ENCODE measurements around the gene MAP3K19.
"Not testable (repeated sequence)": the region's sequence is repeated elsewhere in the genome, so short reads cannot be mapped to it uniquely, and the experiment has no call there.

Gene MAP3K19

DNA sequence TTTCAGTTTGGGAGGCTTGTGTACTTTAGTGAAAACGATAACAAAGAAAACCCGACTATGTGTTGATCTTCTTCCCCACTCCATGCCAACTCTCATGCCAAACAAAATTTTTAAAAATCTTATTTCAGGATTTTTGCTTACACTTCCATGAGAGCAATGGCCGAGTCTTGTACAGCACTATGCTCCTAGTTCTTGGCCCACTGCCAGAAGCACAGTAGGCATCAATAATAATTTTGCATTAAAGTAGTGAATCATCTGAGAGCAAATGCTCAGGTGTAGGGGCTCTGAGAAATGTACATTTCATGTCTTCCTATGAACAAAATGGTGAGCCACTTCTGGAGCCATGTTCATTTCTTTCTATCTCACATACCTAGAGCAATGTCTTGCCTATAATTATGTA is 62.2 kb downstream of the MAP3K19 start:
- no peak for DNase-seq (ENCODE audit: low read depth in 2 of 2)

DNA sequence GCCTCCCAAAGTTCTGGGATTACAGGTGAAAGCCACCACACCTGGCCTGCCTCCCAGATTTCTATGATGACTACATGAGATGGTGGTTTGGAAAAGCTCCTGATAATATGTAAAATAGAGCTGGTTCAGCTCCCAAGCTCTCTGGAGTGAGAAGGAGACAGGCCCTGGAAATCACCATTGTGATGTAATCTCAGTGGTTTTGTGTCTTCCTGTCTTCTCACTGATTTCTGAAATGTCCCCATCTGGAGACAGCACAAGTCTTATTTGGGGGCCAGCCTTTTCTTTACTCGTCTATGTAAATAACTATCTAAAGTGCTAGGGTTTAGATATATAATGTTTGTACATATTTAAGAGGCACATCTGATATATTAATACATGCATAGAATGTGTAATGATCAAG is 64.6 kb downstream of the MAP3K19 start:
- no peak for DNase-seq (ENCODE audit: low read depth in 2 of 2)

DNA sequence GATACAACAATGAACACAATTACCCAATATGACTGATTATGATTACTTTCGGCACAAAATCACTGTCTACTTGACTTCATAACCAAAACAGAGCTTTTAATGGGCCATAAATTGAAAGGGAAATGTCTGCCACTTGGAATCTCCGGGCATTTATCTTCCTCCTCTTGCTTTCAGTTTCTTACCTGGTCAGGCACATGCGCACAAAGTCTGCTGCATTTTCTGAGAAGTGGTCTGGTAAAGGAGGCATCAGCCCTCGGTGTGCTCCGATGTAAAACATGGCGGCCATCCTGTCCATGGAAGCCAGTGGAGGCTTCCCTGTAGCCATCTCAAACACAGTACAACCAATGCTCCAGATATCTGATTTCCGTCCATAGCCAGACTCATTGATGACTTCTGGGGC is 66.6 kb downstream of the MAP3K19 start:
- DNase-seq (ENCODE audit: low read depth in 2 of 2), result no peak

DNA sequence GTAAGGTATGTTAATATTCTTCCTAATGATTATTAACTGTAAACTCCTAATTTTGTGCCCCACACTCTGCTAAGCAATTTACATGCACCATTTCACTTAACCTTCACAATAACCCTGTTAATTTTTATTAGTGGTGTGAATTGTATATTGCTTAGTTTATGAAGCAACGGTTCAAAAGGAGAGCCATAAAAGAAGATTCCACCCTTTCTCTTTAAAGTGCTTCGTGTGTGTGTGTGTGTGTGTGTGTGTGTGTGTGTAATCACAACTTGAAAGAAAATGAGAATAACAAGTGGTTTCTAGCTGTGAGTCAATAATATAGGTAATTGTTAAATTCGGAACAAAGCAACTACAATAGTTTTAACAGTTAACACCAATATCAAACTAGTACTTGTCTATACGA is 68.0 kb downstream of the MAP3K19 start:
- DNase-seq (ENCODE audit: low read depth in 2 of 2), result no peak

- not testable (repeated sequence) for DNase-seq (ENCODE audit: low read depth in 2 of 2)
Observed at GRCh38 chr2:134977104-134977503, 70.1 kb downstream of the MAP3K19 start.

GRCh38 chr2:134976074-134976702 is 71.1 kb downstream of the MAP3K19 start:
- no peak for DNase-seq (ENCODE audit: low read depth in 2 of 2)

- no peak for DNase-seq (ENCODE audit: low read depth in 2 of 2)
Observed at GRCh38 chr2:134975281-134976009, 71.8 kb downstream of the MAP3K19 start.

DNA sequence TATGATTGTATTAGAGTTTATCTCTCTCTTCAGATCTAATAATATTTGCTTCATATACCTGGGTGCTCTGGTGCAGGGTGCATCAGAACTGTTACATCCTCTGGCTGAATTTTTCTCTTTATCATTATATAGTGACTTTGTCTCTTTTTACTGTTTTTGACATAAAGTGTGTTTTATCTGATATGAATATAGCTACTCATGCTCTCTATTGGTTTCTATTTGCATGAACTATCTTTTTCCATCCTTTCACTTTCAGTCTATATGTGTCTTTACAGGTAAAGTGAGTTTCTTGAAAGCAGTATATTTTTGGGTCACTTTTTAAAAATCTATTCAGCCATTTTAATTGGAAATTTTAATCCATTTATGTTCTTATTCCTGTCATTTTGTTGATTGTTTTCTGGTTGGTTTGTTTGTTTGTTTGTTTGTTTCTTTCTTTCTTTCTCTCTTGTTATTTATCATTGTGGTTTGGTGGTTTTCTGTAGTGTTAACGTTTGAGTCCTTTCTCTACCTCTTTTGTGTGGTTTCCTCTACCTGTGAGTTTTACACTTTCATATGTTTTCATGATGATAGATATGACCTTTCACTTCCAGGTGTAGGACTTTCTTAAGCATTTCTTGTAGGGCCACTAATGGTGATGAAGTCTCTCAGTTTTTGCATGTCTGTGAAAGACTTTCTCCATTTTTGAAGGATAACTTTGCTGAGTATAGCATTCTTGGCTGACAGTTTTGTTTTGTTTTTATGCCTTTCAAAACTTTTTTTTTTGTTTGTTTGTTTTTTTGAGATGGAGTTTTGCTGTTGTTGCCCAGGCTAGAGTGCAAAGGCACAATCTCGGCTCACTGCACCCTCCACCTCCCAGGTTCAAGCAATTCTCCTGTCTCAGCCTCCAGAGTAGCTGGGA is 73.8 kb downstream of the MAP3K19 start:
- no peak for DNase-seq (ENCODE audit: low read depth in 2 of 2)

- not testable (repeated sequence) for DNase-seq (ENCODE audit: low read depth in 2 of 2)
Observed at GRCh38 chr2:134967166-134967565, 80.1 kb downstream of the MAP3K19 start.

DNA sequence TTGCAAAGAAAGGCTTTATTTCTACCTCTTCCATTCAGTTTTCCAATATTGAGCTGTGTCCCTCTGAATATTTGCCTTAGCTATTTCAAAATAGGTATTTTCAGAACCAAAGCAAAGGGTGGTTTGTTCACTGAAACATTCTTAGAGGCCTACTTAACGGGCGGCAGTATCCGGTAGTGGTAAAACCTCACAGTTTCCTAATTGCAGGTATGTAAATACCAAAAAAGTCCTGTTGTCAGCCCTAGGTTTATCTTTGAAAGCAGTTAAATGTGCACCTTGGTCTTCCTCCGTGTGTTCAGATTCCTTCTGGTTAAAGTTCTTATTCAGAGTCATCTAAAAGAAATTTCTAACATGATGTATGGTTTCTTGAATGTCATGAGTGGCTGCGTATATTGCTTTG is 89.8 kb downstream of the MAP3K19 start:
- DNase-seq (ENCODE audit: low read depth in 2 of 2), result no peak

DNA sequence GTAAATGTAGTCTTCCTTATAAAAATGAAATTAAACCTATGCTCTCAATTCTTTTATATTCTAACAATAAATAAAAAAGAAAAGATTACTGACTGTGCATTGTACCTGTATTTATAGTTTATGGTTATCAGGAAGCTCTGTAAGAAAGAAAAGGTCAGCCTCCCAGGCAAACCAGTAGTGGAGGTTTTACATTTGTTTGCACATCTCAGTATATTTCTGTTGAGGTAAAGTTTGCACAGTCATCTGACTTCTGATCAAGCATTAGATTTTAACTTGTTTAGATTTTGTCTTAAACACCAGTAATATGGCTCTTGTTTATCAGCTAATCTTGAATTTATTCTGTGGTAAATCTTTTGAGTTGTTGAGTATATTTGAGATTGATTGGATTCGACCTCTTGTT is 91.5 kb downstream of the MAP3K19 start:
- DNase-seq (ENCODE audit: low read depth in 2 of 2), result no peak

GRCh38 chr2:134954065-134954464 is 93.2 kb downstream of the MAP3K19 start:
- no peak for DNase-seq (ENCODE audit: low read depth in 2 of 2)

- no peak for DNase-seq (ENCODE audit: low read depth in 2 of 2)
Observed at GRCh38 chr2:134952608-134953007, 94.6 kb downstream of the MAP3K19 start.

GRCh38 chr2:134950886-134951285 is 96.4 kb downstream of the MAP3K19 start:
- DNase-seq (ENCODE audit: low read depth in 2 of 2), result no peak

DNA sequence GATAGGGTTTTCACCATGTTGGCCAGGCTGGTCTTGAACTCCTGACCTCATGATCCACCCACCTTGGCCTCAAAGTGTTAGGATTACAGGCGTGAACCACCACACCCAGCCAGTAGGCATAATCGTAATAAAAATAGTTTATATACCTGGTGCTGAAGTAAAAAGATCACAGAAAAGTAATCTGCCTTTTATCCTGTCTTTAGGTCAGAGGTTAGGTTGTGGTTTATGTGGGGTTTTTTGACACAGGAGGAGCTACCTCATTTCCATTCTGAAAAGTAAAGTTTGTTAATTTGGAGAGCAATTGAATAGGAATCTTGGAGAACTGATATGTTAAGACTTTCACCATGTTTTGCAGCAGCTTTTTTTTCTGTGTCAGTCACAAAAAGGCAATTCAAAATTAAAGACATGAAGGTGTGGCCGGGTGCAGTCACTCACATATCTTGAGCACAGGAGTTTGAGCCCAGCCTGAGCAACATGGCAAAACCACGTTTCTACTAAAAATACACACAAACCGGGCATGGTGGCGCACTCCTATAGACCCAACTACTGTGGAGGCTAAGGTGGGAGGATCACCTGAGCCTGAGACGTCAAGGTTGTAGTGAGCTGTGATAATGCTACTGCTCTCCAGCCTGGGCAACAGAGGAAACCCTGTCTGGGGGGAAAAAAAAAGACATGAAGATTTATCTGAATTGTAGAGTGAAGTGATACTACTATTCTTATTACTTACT is 97.1 kb downstream of the MAP3K19 start:
- DNase-seq (ENCODE audit: low read depth in 2 of 2), result no peak

DNA sequence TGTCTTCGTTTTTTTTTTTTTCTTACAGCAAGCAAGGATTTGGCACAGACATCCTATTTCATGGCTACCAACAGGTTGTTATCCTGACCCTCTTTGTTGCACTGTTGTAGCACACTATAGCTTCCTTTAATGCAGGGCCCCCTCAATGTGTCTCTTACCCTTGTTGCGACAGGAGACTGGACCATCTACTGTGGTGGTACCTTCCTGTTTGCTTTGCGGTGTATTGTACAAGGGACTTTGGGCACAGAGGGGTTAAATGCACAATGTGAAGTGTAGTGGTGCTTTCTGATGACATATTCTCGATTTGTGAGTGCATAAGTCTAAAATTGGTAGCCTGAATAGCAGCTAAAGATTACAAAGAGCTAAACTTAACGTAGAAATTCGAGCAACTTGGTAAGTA is 101.2 kb downstream of the MAP3K19 start:
- no peak for DNase-seq (ENCODE audit: low read depth in 2 of 2)

GRCh38 chr2:134944975-134945374 is 102.3 kb downstream of the MAP3K19 start:
- no peak for DNase-seq (ENCODE audit: low read depth in 2 of 2)

GRCh38 chr2:134943540-134943939 is 103.7 kb downstream of the MAP3K19 start:
- no peak for DNase-seq (ENCODE audit: low read depth in 2 of 2)

GRCh38 chr2:134936691-134937090 is 110.6 kb downstream of the MAP3K19 start:
- no peak for DNase-seq (ENCODE audit: low read depth in 2 of 2)

DNA sequence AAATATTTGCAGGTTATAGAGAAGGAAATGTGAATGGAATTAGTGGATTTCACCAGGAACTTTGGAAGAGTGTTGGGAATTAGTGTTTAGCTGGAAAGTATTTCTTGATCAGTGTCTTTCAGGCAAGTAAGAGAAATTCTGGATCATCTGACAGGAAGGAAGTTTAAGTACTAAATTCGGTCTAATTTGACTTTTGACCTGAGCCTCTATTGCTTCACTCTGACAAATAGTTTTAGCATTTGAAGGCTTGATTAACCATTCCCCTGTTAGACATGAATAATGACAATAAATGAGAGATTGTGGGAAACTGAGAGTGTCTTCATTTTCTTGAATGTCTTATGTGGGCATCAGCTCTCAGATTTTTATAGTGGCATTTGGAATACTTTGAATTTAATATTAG is 112.6 kb downstream of the MAP3K19 start:
- DNase-seq (ENCODE audit: low read depth in 2 of 2), result no peak

- no peak for DNase-seq (ENCODE audit: low read depth in 2 of 2)
Observed at GRCh38 chr2:134934150-134934549, 113.1 kb downstream of the MAP3K19 start.

GRCh38 chr2:134933732-134934131 is 113.5 kb downstream of the MAP3K19 start:
- no peak for DNase-seq (ENCODE audit: low read depth in 2 of 2)

All from fibroblast of skin of left biceps (primary cell).